HT-29 (cell line): ENCODE results near the gene CA14. TPM values are rescaled to one million over a fixed set of nuclear protein-coding genes. Genes with fewer than 3 reads are reported as not detected.
"Not testable (repeated sequence)": the region's sequence is repeated elsewhere in the genome, so short reads cannot be mapped to it uniquely, and the experiment has no call there.

ENCODE experiments used
- DNase-seq: peaks from one replicate; pipeline ENCODE4 v3.0.0-alpha.2; 2015; ENCODE audit warnings: low spot score
- total RNA-seq: library from RNA; depleted of rRNA; stranded (reverse); fragments of >200 nt; shearing (Covaris generic); gene quantifications from 2 replicates; pipeline ENCODE4 v1.2.3, GENCODE V29; 2014

CA14 gene
- total RNA-seq, 1 experiment from 2014 or later, result not detected

- DNase-seq, result peak; percentile 98
These were observed 21.5 kb upstream of the CA14 start, which contains the start of gene ANP32E for GRCh38 chr1:150235852-150236613. Gene ANP32E, minus strand, starts transcription at chr1:150236112. Its CDS starts 326 bp downstream, at chr1:150235786.

- no peak for DNase-seq
These were observed 20.9 kb upstream of the CA14 start for GRCh38 chr1:150236614-150237100.

DNA sequence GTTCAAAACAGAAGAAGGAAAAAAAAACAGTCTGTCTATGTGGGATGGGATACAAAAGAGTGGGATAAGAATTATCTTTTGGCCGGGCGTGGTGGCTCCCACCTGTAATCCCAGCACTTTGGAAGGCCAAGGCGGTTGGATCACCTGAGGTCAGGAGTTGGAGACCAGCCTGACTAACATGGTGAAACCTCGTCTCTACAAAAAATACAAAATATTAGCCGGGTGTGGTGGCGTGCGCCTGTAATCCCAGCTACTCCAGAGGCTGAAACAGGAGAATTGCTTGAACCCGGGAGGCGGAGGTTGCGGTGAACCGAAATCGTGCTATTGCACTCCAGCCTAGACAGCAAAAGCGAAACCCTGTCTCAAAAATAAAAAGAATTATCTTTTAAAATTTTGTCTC, 20.4 kb upstream of the CA14 start:
- DNase-seq, result not testable (repeated sequence)

DNA sequence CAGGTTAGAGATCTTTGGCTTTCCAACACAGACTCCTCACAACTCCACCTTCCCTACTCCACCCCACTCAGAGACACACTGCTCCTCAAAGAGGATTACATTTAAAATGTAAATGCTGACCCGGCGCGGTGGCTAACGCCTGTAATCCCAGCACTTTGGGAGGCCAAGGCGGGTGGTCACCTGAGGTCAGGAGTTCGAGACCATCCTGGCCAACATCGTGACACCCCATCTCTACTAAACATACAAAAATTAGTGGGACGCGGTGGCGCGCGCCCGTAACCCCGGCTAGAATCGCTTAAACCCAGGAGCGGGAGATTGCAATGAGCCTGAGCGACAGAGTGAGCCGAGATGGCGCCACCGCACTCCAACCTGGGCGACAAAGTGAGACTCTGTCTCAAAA, 19.8 kb upstream of the CA14 start:
- DNase-seq, result no peak

DNA sequence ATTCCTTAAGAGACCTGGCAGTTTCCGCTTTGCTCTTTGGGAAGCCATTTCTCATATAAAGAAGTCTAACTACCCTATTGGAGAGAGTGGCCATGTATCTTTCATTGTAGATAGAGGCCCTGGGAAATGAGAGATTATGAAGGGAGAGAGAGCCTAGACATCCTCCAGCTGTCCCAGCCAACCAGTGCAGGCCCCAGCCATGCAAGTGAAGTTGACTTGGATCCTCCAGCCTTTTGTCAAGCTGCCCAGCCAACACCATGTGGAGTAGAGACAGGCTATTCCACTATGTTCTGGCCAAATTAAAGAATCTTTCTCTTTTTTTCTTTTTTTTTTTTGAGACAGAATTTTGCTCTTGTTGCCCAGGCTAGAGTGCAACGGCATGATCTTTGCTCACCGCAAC, 14.6 kb upstream of the CA14 start:
- DNase-seq, result no peak

- DNase-seq, result no peak
These were observed 7.6 kb upstream of the CA14 start for GRCh38 chr1:150249936-150250335.

DNA sequence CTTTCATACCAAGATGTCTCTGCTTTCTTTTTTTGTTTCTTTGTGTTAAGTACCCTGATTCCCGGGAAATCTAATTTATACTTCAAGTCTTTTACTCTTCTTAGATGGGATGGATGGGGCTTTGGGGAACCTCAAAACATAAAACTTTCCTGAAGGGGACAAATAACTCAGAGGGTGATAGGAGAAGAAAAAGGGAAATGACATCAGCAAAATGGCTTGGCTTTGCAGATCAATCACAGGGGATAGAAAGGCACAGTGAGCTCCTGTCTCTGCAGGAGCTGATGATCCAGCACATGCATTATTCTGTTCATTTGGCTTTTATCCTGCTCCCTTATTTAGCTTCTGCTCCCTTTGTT, 1.4 kb upstream of the CA14 start:
- DNase-seq, result peak; percentile 18

- DNase-seq, result no peak
These were observed 826 bp upstream of the CA14 start for GRCh38 chr1:150256554-150257341.

- DNase-seq, result no peak
These were observed 1.6 kb downstream of the CA14 start for GRCh38 chr1:150259217-150259616.

GRCh38 chr1:150259758-150260669, 2.4 kb downstream of the CA14 start:
- peak; percentile 58 for DNase-seq

- DNase-seq, result no peak
These were observed 3.8 kb downstream of the CA14 start for GRCh38 chr1:150261367-150261766.

DNA sequence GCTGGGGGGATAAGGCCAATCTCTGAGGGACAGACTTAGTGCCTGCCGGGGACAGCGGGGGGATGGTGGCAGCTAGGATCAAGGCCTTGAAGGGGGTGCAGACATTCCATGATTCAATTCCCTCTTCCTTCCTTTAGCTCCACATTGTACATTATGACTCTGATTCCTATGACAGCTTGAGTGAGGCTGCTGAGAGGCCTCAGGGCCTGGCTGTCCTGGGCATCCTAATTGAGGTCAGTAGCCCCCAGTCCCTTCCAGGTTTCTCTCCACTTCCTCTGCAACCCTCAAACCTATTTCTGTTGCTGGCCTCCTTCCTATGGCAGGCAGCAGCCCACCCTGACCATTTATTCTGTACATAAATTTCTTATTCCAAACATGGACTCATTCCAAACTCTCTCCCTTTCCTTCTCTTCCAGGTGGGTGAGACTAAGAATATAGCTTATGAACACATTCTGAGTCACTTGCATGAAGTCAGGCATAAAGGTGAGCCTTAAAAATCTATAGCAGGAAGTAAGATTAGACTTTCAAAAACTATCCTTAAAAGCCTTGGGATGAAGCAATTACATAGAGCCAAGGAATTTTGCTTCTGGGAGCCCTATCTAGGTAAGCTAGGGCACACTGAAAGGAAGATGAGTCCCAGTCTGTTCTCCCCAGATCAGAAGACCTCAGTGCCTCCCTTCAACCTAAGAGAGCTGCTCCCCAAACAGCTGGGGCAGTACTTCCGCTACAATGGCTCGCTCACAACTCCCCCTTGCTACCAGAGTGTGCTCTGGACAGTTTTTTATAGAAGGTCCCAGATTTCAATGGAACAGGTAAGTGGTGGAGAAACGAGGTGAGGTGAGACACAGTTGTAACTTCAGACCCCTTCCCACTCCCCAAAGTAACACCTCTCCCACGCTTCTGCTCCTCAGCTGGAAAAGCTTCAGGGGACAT, 5.1 kb downstream of the CA14 start:
- peak; percentile 29 for DNase-seq

DNA sequence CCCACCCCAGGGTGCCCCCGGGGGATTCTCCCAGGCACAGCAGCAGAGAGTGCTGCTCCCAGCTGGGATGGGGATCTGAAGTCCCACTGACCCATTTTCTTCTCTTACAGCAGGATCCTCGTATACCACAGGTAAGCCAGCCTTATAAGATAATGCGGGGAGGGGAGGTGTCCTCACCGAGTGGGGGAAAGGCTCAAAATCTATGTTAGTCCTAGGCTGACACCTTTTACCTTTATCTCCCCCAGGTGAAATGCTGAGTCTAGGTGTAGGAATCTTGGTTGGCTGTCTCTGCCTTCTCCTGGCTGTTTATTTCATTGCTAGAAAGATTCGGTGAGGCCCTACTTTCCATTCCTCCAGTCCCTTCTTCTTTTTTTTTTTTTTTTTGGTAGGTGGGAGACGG, 6.0 kb downstream of the CA14 start:
- no peak for DNase-seq

- DNase-seq, result no peak
These were observed 10.3 kb downstream of the CA14 start for GRCh38 chr1:150267896-150268295.

DNA sequence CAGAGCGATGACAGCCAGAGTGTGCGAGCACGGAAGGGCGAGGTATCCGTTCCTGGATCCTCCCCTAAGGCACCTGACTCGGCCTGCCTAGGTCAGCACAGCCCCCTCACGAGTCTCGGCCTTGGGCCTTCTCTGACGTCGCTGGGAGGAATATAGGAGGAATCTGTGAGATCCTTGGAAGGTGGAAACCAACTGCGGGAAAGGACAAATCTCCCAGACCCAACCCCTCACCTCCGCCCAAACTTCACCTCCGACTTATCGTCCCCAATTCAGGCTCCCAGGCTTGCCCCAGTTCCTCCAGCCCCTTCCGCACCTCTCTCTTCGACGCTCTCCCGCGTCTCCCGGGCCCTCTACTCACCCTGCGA, 10.7 kb downstream of the CA14 start:
- DNase-seq, result peak; percentile 43

- peak; percentile 94 for DNase-seq
These were observed 11.3 kb downstream of the CA14 start, which contains the start of gene APH1A for GRCh38 chr1:150268705-150269403. Gene APH1A, minus strand, starts transcription at chr1:150269016. Its CDS starts 206 bp downstream, at chr1:150268810.

DNA sequence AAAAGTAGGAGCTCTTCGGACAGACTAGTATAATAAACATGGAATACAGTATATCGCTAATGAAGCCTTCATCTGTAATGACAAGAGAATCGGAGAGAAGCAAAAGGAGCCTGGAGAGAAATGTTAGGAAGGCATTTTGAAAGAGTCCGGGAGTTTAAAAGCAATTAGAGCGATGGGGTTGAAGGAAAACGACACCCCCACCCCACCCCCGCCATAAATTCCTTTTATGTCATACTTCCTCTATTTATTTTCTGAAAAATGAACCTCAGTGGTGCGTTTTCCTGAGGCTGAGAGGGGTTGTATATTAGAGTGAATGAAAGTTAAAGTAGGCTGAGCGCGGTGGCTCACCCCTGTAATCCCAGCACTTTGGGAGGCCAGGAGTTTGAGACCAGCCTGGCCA, 11.9 kb downstream of the CA14 start:
- no peak for DNase-seq

DNA sequence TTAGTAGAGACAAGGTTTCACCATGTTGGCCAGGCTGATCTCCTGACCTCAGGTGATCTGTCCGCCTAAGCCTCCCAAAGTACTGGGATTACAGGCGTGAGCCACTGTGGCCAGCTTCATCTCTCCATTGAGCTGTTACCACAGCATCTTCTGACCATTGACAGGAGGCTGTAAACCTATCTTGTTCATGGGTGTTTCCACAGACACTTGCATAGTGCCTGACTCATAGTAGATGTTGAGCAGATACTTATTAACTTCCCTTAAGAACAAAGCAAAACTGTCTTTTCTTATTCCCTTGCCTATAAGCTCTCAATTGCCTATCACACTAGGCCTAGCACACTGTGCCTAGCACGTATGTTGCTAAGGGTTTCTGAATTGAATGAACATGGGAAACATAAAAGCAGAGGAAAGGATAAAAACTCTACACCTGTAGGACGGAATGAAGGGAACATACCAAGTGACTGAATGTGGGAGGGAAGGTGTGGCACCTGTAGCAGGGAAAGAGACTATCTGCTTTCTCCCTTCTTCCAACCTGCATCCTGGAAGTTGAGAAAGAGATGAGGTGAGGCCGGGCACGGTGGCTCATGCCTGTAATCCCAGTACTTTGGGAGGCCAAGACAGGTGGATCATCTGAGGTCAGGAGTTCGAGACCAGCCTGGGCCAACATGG, 13.9 kb downstream of the CA14 start:
- DNase-seq, result no peak

- no peak for DNase-seq
These were observed 15.7 kb downstream of the CA14 start for GRCh38 chr1:150273311-150273710.
